ENCODE data around the gene HIVEP3.
"Not testable (repeated sequence)": the region's sequence is repeated elsewhere in the genome, so short reads cannot be mapped to it uniquely, and the experiment has no call there.

HIVEP3 gene

DNA sequence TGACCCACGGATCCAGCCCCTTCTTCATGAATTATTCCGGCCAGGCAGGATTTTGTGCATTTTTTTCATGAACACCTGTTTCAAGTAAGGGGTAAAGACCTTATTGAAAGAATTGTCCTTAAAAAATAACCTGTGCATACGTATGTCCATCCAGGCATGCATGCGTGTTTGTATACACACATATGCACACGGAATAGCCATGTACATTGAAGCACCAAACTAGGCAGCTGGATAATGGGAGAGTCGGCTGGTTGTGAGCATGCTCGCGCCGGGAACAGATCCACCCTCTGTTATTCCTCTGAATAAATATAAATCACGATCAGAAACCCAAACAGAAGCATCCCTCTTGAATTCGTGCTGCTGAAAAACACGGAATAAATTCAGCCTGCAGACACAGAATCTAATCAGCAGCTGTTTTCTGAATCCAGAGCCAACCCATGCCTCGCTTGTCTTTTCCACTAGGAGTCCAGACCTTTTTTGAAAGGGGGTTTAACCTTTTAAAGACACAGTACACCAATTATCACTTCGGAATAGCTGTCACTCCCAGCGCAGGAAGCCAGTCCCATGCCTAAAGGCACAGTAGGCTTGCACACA lies at the start of gene HIVEP3:
HIVEP3 (minus strand) TSS at position 473 of the 594 bp plus-strand sequence.
- no peak for DNase-seq (ENCODE audit: low read depth in 3 of 3)

DNA sequence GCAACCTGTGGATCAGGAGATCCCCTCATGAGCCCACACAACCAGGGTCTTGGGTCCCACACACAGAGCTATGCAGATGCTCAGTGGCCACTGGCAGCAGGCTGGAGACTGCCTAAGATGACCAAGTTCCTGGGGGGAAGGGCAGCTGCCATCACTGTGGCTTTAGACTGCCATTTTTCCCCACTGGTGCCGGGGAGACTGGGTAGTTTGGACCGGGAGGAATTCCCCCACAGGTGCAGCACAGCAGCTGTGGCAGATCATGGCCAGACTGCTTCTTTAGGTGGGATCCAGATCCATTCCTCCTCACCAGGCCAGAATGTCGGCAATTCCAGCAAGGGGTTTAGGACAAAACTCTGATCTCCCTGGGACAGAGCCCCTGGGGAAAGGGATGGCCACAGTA lies 45.7 kb upstream of the HIVEP3 start:
- DNase-seq (ENCODE audit: low read depth in 3 of 3), result no peak

DNA sequence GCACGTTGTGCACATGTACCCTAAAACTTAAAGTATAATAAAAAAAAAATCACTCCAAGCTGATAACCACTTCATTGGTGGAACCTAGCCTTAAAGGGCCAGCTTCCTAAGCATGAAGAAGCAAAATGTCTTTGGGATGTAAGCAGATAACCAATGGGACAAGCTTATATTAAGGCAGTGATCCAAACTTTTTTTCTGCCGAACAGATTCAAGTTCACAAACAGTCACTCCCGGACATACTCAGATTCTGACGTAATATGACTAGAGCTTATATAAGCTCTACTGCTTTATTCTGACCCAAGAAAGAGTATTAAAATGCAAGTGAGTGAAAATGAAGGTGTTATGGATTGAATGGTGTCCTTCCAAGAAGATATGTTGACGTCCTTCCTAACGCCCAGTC lies 44.9 kb upstream of the HIVEP3 start:
- no peak for DNase-seq (ENCODE audit: low read depth in 3 of 3)

DNA sequence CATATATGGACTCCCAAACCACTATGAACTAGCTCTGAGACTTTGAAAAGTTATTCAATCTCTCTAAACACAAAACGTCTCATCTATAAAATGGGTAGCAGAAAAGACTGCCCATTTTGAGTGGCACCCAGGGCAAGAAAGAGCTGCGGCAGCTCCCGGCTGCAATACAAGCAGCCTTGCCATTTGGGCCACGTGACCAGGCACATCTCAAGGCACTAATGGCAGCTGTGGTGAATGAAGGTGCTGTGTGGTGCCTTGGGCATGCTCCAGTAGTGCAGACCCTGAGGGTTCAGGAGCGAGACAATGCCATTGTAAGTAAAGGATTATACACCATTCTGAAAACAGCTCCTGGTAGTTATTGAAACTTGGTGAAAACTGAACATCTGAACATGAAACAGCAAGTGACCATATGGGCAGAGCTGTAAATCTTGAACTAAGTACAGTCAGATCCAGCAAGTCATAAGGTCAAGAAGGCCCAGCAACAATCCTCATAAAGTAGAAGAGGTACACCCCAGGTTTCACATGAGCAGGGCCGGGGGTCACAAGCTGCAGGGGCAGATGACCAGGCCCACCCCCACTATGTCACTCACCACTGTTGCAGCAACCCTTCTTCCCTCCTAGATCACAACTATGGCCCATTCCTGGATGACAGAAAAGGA lies 39.4 kb upstream of the HIVEP3 start:
- DNase-seq (ENCODE audit: low read depth in 3 of 3), result no peak

DNA sequence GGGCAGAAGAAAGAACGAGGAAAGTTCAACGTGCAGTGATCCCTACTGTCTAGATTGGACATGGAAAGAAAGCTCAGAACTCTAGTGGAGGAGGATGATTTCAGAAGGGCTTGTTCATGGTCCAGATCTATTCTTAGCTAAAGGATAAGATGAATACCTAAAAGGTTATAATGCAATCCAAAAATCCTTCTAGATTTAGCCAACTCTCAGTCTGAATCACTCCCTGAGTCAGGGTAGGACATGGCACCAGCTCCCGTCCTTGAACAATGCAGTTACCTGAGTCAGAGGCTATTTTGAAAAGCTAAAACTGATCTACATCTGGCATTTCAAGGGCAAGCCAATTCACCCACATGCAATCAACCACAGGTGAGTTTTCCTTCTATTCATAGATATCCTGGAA lies 38.8 kb upstream of the HIVEP3 start:
- DNase-seq (ENCODE audit: low read depth in 3 of 3), result no peak

DNA sequence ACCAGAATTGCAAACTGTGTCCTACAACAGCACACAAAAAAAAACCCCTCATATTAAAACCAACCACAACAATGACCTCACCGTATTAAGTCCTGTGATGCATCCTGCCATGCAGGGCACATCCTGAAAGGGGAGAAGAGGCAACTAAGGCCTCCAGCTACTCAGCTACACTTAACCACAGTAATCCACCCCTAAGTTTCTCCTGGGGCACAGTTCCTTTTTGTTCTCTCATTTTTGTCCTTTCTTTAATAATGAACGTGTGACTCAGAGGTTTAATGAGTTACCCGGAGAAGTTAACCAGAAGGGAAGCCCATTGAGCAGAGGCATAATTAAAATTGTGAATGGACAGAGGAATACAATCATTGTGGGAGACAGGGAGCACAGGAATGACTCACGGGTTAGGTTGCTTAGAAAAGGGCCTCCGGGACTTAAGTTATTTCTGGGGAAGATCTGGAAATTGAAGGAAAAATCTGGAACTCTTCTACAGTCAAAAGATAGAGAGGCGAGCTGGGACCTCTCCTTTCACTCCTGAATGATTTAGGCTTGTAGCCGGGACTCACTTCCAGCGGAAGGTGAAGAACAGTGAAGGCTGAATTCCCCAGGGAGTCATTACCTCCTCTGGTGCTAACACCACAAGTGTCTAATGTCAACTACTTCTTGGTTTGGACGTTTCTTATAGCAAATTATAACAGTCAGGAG lies 36.9 kb upstream of the HIVEP3 start:
- DNase-seq (ENCODE audit: low read depth in 3 of 3), result no peak

DNA sequence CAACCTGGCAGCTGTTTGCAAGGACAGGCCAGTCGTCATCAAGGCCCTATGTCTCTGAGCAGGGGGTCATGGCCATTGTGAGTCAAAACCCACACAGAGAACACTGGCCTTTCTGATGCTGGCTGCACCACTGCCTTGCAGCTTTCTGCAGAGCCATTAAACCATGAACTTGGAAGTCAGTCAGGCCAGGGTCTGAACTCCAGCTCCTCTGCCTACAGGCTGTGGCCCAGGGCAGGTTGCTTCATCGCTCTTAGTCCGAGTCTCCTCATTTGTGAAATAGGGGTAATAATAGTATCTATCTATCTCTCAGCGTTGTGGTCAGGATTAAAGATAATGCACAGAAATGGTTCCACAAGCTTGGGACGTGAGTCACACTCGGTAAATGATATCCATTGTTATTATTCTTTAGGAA lies 35.8 kb upstream of the HIVEP3 start:
- DNase-seq (ENCODE audit: low read depth in 3 of 3), result no peak

DNA sequence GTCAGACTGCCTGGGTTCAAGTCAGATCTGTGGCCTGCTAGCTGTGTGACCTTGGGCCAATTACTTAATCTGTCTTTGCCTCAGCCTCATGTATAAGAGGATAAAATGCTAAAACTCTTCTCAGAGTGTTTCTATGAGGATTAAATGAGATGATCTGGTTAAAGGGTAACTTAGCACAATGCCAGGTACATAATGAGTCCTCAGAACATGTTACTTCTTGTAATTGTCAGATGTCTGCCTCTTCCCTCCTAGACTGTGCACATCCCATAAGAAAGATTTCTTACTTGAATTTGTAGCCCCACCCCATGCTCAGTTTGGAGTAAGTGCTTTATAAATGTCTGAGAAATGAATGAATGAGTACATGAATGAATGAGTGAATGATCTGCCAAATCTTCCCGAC lies 34.6 kb upstream of the HIVEP3 start:
- DNase-seq (ENCODE audit: low read depth in 3 of 3), result no peak

DNA sequence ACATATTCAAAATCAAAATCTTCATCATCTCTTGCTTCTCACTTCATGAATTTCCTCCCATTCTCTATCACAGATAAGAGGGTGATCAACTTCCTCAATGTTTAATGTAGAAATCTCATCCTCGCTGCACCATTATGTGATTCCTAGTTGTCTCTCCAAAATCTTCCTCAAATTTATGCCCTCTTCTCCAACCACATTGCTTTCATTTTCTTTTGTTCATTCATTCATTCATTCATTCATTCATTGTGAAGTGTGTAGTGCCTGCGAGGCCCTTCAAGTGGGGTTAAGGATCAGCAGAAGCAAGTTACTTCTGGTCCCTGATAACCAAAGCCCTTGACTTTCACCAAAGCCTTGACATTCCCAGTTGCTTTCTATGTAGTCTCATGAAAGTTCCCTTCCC lies 33.5 kb upstream of the HIVEP3 start:
- no peak for DNase-seq (ENCODE audit: low read depth in 3 of 3)

DNA sequence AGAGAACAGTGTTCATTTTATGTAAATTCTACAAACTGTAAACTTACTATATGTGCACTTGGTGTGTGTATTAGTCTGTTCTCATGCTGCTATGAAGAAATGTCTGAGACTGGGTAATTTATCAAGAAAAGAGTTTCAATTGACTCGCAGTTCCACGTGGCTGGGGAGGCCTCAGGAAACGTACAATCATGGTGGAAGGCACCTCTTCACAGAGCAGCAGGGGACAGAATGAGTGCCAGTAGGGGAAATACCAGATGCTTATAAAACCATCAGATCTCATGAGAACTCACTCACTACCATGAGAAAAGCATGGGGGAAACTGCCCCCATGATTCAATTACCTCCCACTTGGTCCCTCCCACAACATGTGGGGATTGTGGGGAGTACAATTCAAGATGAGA lies 32.8 kb upstream of the HIVEP3 start:
- DNase-seq (ENCODE audit: low read depth in 3 of 3), result not testable (repeated sequence)

DNA sequence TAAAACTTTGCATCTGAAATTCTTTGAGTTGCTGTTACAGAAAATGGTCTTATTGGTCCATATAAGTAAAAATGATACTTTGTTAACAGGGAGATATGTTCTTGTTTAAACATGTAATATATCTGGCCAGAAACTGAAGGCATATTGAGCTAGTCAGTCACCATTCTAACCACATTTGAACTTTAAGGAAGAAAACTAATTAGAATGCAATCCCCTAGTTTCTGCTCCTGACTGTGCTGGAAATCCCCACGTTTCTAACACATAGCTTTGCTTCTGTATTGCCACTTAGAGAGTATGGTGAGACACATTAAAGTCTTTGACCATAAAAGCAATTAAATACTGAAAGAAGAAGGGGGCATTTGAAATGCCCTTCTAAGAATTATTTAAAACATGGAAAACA lies 32.1 kb upstream of the HIVEP3 start:
- no peak for DNase-seq (ENCODE audit: low read depth in 3 of 3)

DNA sequence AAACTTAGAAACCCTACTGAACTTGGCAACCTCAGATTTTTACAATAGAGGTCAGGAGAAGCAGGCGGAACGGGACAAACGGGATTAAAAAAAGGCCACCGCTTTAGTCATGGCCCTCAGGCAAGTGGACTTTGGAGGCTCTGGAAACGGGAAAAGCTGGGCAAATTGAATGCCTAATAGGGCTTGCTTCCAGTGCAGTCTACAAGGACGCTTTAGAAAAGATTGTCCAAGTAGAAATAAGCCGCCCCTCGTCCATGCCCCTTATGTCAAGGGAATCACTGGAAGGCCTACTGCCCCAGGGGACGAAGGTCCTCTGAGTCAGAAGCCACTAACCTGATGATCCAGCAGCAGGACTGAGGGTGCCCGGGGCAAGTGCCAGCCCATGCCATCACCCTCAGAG lies 27.2 kb upstream of the HIVEP3 start:
- DNase-seq (ENCODE audit: low read depth in 3 of 3), result not testable (repeated sequence)

DNA sequence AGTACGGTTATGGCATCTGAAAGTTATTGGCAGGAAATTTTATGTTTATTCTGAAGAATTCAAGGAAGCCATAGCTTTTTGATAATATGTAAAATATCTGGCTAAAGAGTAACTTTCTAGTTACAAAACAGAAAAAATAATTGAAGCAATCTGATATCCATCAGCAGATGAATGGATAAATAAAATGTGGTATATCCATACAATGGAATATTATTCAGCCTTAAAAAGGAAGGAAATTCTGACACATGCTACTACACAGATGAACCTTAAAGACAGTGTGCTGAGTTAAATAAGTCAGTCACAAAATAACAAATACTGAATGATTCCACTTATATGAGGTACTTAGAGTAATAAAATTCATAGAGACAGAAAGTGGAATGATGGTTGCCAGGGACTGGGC lies 25.0 kb upstream of the HIVEP3 start:
- DNase-seq (ENCODE audit: low read depth in 3 of 3), result no peak

DNA sequence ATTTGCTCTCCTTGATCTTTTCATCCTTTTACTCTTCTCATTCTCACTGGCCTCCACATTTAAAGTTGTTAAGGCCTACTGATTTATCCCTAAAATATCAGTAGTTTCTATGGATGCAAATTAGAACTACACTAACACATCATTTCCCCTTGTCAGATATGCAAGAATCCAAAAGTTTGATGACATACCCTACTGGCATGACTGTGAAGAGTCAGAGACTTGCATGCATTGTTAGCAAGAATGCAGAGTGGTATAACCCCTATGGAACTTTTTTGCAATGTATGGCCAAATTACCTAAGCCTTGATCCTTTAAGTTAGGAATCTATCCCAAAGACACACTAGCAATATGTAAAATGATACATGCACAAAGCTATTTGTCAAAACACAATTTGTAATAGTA lies 23.6 kb upstream of the HIVEP3 start:
- DNase-seq (ENCODE audit: low read depth in 3 of 3), result no peak

DNA sequence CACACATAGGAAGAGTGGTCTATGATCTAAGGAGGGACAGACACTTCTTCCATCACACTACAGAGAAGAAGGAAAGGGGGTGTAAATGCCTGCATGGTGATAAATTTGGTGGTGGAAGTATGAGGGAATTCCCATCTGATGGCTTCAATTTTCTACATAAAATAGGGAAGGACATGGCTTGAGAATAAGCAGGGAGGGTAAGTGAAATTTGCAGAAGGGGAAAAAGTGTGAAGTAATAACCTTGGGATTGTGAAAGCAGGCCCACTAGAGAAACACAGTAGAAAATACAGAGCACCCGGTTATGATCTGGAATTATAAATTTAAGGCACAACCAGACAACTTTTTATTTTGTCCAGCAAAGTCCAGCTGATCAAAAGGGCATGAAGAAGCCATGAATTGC lies 22.7 kb upstream of the HIVEP3 start:
- no peak for DNase-seq (ENCODE audit: low read depth in 3 of 3)

DNA sequence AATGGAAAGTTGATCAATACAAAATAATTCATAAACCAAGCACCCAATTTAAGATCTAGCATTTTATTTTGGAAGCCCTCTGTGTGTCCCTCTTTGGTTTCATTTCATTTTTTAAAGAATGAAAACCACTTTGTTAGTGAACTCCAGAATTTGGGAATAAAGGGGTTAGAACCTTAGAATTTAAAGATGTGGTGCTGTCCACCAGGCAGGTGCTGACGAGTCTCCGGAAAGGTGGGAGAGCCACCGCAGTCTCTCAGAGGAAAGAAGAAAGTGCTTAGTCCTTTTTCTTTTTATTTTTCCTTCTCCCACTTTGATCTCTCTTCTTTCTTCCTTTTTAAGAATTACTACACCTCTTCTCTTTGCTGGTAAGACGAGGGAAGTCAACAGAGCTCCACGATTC lies 20.5 kb upstream of the HIVEP3 start:
- no peak for DNase-seq (ENCODE audit: low read depth in 3 of 3)

DNA sequence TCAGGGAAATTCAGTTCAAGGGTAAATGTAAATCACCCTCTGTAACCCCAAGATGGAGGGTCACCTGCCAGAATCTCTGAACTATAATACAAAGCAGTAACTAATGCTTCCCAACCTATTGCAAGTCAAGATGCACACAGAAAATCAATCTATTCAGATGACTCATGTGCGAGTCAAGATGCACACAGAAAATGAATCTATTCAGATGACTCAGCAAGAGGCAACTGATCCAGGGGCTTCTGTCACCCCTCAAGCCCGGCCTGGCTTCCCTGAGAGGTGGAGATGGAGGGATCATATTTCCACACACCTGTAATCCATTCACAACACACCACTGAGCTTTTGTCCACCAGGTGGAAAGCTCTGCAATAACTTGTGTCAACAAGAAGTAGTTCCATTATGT lies 17.4 kb upstream of the HIVEP3 start:
- DNase-seq (ENCODE audit: low read depth in 3 of 3), result no peak

DNA sequence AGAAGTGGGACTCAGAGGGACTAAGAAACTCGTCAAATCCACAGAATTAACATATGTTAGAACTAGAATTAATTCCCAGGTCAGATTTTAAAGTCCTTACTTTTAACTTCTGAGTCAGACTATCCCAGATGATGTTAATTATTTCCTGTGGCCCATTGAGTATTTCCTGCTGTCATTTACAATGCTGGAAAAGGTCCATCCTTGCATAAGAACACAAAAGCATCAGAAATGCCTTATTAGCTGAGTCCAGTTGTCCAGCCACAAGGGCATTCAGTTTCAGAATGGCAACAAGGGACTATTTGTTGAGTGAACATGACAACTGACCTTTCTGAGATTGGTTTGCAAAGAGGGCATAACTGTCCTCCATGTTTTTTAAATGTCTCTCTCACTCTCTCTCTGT lies 16.5 kb upstream of the HIVEP3 start:
- no peak for DNase-seq (ENCODE audit: low read depth in 3 of 3)

DNA sequence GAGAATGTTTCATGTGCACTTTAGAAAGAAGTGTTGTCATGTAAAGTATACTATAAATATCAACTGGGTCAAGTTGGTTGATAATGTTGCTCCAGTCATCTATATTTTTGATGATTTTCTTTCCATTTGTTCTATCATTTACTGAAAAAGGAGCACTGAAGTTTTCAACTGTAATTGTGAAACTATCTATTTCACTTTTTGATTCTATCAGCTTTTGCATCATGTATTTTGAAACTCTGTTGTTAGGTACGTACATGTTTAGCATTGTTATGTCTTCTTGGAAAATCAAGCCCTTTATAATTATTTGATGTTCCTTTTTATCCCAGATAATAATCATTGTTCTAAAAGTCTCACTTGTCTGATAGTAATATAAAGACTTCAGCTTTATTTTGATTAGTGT lies 14.4 kb upstream of the HIVEP3 start:
- DNase-seq (ENCODE audit: low read depth in 3 of 3), result no peak

DNA sequence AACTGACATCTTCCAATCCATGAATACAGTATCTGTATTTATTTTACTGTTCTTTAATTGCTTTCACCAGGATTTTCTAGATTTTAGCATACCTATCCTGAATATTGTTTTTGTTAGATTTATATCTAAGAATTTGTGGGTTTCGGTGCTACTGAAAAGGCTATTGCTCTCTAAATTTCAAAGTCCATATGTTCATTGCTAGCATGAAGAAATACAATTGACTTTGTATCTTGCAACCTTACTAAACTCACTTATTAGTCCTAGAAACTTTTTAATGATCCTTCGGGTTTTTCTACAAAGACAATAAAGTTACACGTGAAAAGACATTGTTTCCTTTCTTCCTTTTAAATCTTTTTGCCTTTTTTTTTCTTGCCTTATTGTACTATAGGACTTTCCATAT lies 12.9 kb upstream of the HIVEP3 start:
- DNase-seq (ENCODE audit: low read depth in 3 of 3), result no peak

DNA sequence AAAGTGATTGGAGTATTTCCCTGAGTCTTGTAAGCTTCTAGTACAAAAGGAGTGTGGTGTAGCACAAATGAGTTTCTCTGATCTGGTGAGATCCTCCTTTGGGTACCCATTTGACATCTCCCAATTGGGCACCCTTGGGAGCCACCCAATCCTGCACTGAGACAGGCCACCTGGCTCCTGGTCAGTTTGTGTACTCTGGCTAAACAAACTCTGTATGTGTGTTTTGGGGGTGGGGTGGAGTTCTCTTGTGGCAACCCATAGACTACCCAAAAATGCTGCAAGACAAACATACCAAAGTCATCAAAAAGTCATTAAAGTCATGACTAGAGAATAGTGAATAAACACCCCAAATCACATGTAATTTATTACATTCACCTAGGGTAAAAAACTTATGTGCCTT lies 8.4 kb upstream of the HIVEP3 start:
- no peak for DNase-seq (ENCODE audit: low read depth in 3 of 3)

DNA sequence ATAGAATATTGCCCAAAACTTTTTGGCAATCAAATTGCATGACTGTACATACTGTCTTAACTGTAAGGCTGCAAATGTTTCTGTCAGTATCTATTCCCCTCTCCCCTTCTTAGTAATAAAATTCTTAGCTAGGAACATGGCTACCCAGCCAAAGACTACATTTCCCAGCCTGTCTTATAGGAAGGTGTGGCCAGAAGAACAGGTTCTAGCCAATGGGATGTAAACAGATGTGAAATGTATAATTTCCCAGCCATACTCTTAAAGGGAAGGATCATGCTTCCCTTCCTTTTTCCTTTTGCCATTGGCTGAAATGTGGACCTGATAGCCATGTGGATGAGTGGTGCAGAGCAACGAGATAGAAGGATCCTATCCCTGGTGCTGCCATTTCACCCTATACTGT lies 7.0 kb upstream of the HIVEP3 start:
- DNase-seq (ENCODE audit: low read depth in 3 of 3), result no peak

DNA sequence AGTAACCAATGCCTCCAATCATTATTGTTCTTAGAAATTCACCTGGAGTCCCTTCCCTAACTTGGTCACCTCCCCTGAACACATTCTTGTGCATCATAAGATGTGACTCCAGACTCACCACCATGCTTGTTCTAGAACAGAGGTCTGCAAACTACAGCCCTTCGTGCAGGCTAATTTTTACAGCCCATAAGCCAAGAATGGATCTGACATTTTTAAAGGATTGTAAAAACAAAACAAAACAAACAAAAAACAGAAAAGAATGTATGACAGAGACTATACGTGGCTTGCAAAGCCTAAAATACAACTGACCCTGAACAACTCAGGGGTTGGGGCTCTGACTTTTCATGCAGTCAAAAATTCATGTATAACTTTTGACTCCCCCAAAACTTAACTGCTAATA lies 6.2 kb upstream of the HIVEP3 start:
- no peak for DNase-seq (ENCODE audit: low read depth in 3 of 3)
